Measurements from ENCODE around the gene PAX1.

PAX1 gene

DNA sequence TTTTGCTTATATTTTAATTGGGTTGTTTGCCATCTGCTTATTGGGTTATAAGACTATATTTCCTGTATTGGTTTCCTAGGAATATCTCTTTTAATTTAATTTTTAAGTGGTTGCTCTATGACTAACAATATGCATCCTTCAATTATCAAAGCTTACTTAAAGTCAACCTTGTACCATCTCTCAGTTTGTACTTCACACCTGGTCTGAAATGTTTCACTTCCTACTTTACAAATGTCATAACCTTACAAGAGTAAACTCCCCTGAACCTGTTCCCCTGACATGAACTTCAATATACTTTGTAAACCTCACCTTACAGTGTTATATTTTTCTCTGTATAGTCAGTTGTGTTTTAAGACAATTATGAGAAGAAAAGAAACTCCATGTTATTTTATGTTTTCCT lies 35.8 kb downstream of the PAX1 start:
- no peak for DNase-seq

DNA sequence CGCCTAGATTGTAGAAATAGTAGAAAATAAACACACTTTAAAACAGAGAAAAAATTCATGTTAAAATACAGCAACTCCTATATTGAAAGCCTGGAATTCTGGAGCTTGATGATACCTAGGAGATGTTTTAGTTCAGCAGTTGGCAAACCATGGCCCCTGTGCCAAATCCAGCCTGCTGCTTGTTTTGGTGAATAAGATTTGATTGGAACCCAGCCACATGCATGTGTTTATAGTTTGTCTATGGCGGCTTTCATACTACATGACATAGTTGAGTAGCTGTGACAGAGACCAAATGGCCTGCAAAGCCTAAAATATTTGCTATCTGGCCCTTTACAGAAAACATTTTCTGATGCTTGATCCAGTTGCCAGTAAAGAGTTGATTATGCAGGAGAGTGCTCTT lies 57.2 kb downstream of the PAX1 start:
- no peak for DNase-seq

GRCh38 chr20:21767200-21767738 lies 61.8 kb downstream of the PAX1 start:
- DNase-seq: no peak

DNA sequence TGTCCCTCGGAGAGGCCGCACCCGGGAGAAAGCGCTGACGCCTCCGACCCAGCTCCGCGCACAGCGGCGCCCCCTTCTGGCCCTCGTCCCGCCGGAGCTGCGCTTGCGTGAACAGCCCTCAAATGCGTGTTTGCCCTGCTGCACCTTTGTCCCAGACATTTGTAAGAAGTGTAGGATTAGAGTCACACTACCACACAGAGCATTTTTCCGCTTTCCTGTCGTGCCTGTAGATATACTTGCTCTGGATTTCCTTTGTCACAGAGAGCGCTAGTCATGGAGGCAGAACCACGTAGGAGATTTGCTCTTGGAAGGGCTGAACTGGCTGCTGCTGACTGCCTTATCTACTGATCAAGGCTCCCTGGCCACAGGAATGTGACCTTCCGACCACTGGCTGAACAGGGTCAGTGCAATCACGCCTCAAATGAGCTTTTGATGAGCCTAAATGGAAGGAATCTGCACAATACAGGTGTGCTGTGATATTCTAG lies 62.3 kb downstream of the PAX1 start:
- no peak for DNase-seq
